Right atrium auricular region (tissue), 2 donors: ENCODE results near the gene SPG21. TPM values are rescaled to one million over a fixed set of nuclear protein-coding genes. Genes with fewer than 3 reads are reported as not detected.

Experiments used
- DNase-seq: peaks from one replicate; pipeline ENCODE4 v3.0.0-alpha.2; 2019; ENCODE audit warnings: low spot score
- H3K27ac ChIP-seq, 2 donors: fragments of 200-600 bp; sonication (generic); 1 replicate in 1 of 2; 2 replicates in 1 of 2; pipeline ENCODE4 v1.5.1; 2016 to 2019
- H3K27me3 ChIP-seq, 2 donors: fragments of 200-600 bp; sonication (generic); one replicate each; pipeline versions ENCODE4 v1.5.1 to v1.6.0; 2017 to 2019
- H3K36me3 ChIP-seq: fragments of 200-600 bp; sonication (generic); one replicate; pipeline ENCODE4 v1.5.1; 2016
- H3K4me1 ChIP-seq, 2 donors: fragments of 200-600 bp; sonication (generic); one replicate each; pipeline versions ENCODE4 v1.5.1 to v1.6.0; 2017 to 2019
- H3K4me3 ChIP-seq, 2 donors: fragments of 200-600 bp; sonication (generic); 1 replicate in 1 of 2; 2 replicates in 1 of 2; pipeline ENCODE4 v1.5.1; 2017 to 2019; ENCODE audit warnings: mild to moderate bottlenecking in 1 of 2, moderate library complexity in 1 of 2
- H3K9me3 ChIP-seq, 2 donors: fragments of 200-600 bp; sonication (generic); one replicate each; pipeline ENCODE4 v1.5.1; 2019
- CTCF ChIP-seq, 2 donors: fragments of 200-600 bp; sonication (generic); IDR thresholded peaks; one replicate each; pipeline ENCODE4 v1.5.1; 2019; ENCODE audit warnings: antibody characterized with exemption in 2 of 2
- total RNA-seq, 2 donors: library from RNA; depleted of rRNA; stranded (reverse); fragments of >200 nt; gene quantifications; one replicate each; pipeline ENCODE4 v1.1.0, GENCODE V29; 2016

Gene SPG21
- total RNA-seq, 2 donors from 2014 or later: 48.8 to 52.8 TPM

DNA sequence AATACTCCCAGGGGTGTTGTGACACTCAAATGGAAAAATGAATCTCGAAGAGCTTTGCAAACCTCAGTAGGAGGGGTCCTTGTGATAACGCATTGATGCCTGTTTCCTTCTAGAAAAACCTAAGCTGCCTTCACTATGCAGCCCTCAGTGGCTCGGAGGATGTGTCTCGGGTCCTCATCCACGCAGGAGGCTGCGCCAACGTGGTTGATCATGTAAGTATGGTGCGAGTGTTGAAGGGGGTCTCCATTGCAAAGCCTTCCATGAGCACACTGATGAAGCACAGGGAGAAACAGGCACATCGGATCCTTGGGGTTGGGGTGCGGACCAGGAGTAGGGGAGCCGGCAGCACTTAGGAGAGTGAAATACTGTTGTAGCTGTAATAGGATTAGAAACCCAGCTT, 55.7 kb downstream of the SPG21 start:
- Histone ChIP-seq H3K27me3 (no peaks in the 10 kb centered on the region), H3K9me3 (no peaks in the 10 kb centered on the region), H3K27ac (no peak overlapping the region), H3K4me1 (no peaks in the 10 kb centered on the region), H3K4me3 (no peak overlapping the region), H3K36me3 (no peaks in the 10 kb centered on the region)
- DNase-seq: no peak
- TF ChIP-seq CTCF (IDR thresholded peaks at IDR 0.05): no peak

- Histone ChIP-seq H3K4me3 (no peak overlapping the region), H3K27me3 (no peaks in the 10 kb centered on the region), H3K36me3 (no peaks in the 10 kb centered on the region), H3K9me3 (no peaks in the 10 kb centered on the region), H3K27ac (no peak overlapping the region), H3K4me1 (peaks cover 0 to 10% of the 10 kb centered on the region in 2 donors)
- DNase-seq: no peak
- no peak for TF ChIP-seq CTCF (IDR thresholded peaks at IDR 0.05)
These were observed 58.3 kb downstream of the SPG21 start for GRCh38 chr15:64931381-64931780.

GRCh38 chr15:64930778-64931371, 58.8 kb downstream of the SPG21 start:
- Histone ChIP-seq H3K4me1 (peaks cover 0 to 10% of the 10 kb centered on the region in 2 donors), H3K4me3 (no peak overlapping the region), H3K27me3 (no peaks in the 10 kb centered on the region), H3K36me3 (no peaks in the 10 kb centered on the region), H3K9me3 (no peaks in the 10 kb centered on the region), H3K27ac (no peak overlapping the region)
- DNase-seq: no peak
- TF ChIP-seq CTCF (IDR thresholded peaks at IDR 0.05): no peak

DNA sequence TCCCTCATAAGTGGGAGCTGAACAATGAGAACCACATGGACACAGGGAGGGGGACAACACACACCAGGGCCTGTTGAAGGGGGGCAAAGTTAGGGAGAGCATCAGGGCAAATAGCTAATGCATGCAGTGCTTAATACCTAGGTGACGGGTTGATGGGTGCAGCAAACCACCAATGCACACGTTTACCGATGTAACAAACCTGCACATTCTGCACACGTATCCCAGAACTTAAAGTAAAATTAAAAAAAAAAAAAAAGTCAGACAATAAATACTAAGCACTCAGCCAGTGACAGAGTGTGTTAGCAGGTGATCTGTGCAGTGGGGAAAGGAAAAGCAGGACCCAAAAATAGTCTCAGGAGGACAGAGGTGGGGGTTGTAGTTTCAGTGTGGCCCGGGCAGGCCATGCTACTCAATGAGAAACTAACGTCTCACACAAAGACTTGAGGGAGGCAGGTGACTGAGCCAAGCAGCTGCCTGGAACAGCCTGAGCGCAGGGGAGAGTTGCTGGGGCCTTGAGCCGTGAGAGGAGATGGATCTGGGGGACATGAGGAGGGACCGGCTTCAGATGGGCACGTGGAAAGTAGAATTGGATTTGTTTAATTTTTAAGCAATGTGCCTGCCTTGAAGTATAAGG, 59.6 kb downstream of the SPG21 start:
- no peak for TF ChIP-seq CTCF (IDR thresholded peaks at IDR 0.05)
- no peaks in the 10 kb centered on the region for H3K36me3 ChIP-seq
- H3K9me3 ChIP-seq: no peaks in the 10 kb centered on the region
- H3K4me3 ChIP-seq: no peak overlapping the region
- no peaks in the 10 kb centered on the region for H3K27me3 ChIP-seq
- no peak for DNase-seq
- H3K4me1 ChIP-seq: peaks cover 0 to 10% of the 10 kb centered on the region in 2 donors
- no peak overlapping the region for H3K27ac ChIP-seq

DNA sequence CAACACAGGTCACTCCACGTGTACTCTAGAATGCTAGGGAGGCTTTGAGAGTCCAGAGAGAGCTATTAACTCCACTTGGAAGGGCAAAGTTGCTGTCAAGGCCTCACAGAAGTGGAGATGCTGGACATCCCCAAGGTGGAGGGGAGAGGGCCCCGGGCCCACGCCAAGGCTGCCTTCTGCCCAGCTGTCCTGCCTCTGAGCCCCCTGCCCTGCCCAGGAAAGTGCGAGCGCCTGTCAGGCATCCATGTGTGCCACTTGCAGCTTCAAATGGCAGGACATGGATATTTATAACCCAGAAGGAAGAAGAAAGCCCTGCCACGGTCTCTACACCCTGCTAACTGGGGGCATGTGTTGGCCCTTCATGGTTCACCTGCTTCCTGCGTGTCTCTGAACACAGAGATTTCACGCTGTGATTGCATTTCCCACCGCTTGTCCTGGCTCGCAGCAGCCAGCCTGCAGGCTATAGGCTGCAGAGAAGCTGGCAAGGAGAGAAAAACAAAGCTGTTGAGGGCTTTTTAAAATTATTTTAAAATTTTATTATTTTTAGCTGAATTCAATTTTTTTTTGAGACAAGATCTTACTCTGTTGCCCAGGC, 61.0 kb downstream of the SPG21 start:
- Histone ChIP-seq H3K27ac (no peak overlapping the region), H3K4me3 (no peak overlapping the region), H3K36me3 (no peaks in the 10 kb centered on the region), H3K9me3 (no peaks in the 10 kb centered on the region), H3K4me1 (peaks cover 0 to 10% of the 10 kb centered on the region in 2 donors), H3K27me3 (no peaks in the 10 kb centered on the region)
- no peak for TF ChIP-seq CTCF (IDR thresholded peaks at IDR 0.05)
- DNase-seq: no peak
